Esophagus squamous epithelium (tissue), 5 donors: Measurements from ENCODE around the gene ITGB2. TPM values are rescaled to one million over a fixed set of nuclear protein-coding genes. Genes with fewer than 3 reads are reported as not detected.

Source experiments
- DNase-seq: peaks from one replicate; lab custom pipeline; 2025; lab: John Stamatoyannopoulos, UW
- H3K27ac ChIP-seq, 4 donors: fragments of 200-600 bp; sonication (generic); one replicate each; pipeline ENCODE4 v1.5.1; 2016 to 2019; ENCODE audit warnings: mild to moderate bottlenecking in 1 of 4
- H3K27me3 ChIP-seq, 4 donors: fragments of 200-600 bp; sonication (generic); 1 replicate in 3 of 4; 2 replicates in 1 of 4; pipeline versions ENCODE4 v1.5.1 to v1.6.0; 2017 to 2021; ENCODE audit warnings: antibody characterized with exemption in 1 of 4
- H3K36me3 ChIP-seq, 3 donors: fragments of 200-600 bp; sonication (generic); one replicate each; pipeline ENCODE4 v1.5.1; 2016 to 2019
- H3K4me1 ChIP-seq, 3 donors: fragments of 200-600 bp; sonication (generic); one replicate each; pipeline ENCODE4 v1.5.1; 2017 to 2019
- H3K4me3 ChIP-seq, 4 donors: fragments of 200-600 bp; sonication (generic); 1 replicate in 3 of 4; 2 replicates in 1 of 4; pipeline ENCODE4 v1.5.1; 2016 to 2019; ENCODE audit warnings: mild to moderate bottlenecking in 2 of 4, moderate library complexity in 1 of 4
- H3K9me3 ChIP-seq, 3 donors: fragments of 200-600 bp; sonication (generic); one replicate each; pipeline ENCODE4 v1.5.1; 2016 to 2019
- POLR2A ChIP-seq, 4 donors: fragments of 450-650 bp; IDR thresholded peaks; one replicate each; pipeline ENCODE4 v1.6.1; 2017; ENCODE audit warnings: antibody characterized with exemption in 4 of 4, mild to moderate bottlenecking in 4 of 4, moderate library complexity in 3 of 4
- WGBS, 2 donors: methylation state at CpG; one replicate each; pipeline ENCODE4 v1.1.5; 2018; 5-methylcytosine and 5-hydroxymethylcytosine counted together
- intact Hi-C: fragments of 100-400 bp; cut with DNase I; formaldehyde crosslinking; loops from one replicate; pipeline ENCODE4 v1.15.0; 2022
- total RNA-seq, 4 donors: library from RNA; depleted of rRNA; stranded (reverse); fragments of >200 nt; gene quantifications; one replicate each; pipeline ENCODE4 v1.1.0, GENCODE V29; 2016
- TF ChIP-seq, protein P1 (sequence below), 6 experiments: fragments of 450-650 bp in 4 of 6; fragments of 200-600 bp in 2 of 6; sonication (generic) in 2 of 6; IDR thresholded peaks; one replicate each; pipeline ENCODE4 v1.5.1; 2016 to 2019; ENCODE audit warnings: antibody characterized with exemption in 6 of 6, mild to moderate bottlenecking in 4 of 6, moderate library complexity in 4 of 6
- donor health status: DM: yes; HTN: yes; CAD: no.

The ITGB2 gene
- total RNA-seq, 4 donors from 2014 or later = 6.6 to 47.1 (median 18.5) TPM

DNA sequence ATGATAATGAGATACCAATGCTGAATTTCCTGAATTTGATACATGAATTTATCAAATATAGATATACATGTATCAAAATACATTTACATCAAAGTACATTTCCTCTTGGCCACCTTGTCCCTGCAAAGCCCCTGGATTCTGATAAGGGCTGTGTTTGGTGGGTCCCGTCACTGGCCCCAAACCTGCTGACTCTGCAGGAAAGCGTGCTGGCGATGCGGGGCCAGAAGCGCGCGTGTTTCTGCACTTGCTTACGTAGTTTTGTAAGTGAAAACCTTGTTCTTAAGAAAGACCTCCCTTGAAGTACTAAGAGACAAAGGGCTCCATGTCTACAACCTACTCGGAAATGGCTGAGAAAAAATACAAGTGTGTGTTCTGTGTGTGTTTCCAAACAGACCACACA, 11.0 kb downstream of the ITGB2 start:
- Histone ChIP-seq H3K27me3 (peaks cover 0 to 32% (median 0%) of the 10 kb centered on the region in 4 donors), H3K27ac (no peak overlapping the region), H3K9me3 (no peaks in the 10 kb centered on the region), H3K36me3 (no peaks in the 10 kb centered on the region), H3K4me3 (no peak overlapping the region), H3K4me1 (peaks cover 26 to 64% (median 39%) of the 10 kb centered on the region in 3 donors)
- no peak for DNase-seq
- intact Hi-C loops = no loop called here
- TF ChIP-seq, protein P1, sequence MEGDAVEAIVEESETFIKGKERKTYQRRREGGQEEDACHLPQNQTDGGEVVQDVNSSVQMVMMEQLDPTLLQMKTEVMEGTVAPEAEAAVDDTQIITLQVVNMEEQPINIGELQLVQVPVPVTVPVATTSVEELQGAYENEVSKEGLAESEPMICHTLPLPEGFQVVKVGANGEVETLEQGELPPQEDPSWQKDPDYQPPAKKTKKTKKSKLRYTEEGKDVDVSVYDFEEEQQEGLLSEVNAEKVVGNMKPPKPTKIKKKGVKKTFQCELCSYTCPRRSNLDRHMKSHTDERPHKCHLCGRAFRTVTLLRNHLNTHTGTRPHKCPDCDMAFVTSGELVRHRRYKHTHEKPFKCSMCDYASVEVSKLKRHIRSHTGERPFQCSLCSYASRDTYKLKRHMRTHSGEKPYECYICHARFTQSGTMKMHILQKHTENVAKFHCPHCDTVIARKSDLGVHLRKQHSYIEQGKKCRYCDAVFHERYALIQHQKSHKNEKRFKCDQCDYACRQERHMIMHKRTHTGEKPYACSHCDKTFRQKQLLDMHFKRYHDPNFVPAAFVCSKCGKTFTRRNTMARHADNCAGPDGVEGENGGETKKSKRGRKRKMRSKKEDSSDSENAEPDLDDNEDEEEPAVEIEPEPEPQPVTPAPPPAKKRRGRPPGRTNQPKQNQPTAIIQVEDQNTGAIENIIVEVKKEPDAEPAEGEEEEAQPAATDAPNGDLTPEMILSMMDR (IDR thresholded peaks at IDR 0.05) = no peak
- no peak for TF ChIP-seq POLR2A (IDR thresholded peaks at IDR 0.05)
- WGBS, 2 donors = 92 to 94% methylated on average over 8 to 9 of the region's 9 CpGs

DNA sequence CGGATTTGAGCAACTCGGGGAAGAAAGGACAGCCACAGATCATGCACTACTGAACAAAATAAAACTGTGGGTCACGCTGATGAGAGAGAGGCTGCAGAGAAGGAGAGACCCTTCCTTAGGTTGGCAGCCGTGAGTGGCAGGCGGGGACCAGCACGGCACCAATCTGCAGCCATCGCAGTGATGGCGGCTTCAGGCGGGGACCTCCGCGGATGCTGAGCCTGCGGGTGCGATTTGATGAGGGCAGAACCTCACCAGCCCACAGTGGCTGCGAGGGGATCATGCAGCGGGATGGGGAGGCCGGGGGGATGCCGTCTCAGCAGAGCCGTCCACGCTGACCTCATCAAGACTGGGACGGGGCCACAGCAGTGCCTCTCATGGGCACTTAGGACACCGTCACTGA, 11.8 kb downstream of the ITGB2 start:
- Histone ChIP-seq H3K4me3 (no peak overlapping the region), H3K27ac (peak overlapping the region in 2 of 4 donors; percentile 27 to 63), H3K36me3 (no peaks in the 10 kb centered on the region), H3K9me3 (no peaks in the 10 kb centered on the region), H3K4me1 (peaks cover 26 to 56% (median 39%) of the 10 kb centered on the region in 3 donors), H3K27me3 (peaks cover 0 to 32% (median 0%) of the 10 kb centered on the region in 4 donors)
- WGBS, 2 donors = 84 to 92% methylated on average over 12 to 20 of the region's 21 CpGs
- intact Hi-C loops = no loop called here
- DNase-seq = no peak
- TF ChIP-seq, protein P1 (IDR thresholded peaks at IDR 0.05) = no peak
- TF ChIP-seq POLR2A (IDR thresholded peaks at IDR 0.05) = no peak

GRCh38 chr21:44907966-44908895, 12.5 kb downstream of the ITGB2 start:
- no peak for DNase-seq
- peaks cover 24 to 50% (median 36%) of the 10 kb centered on the region in 3 donors for H3K4me1 ChIP-seq
- peaks cover 0 to 32% (median 0%) of the 10 kb centered on the region in 4 donors for H3K27me3 ChIP-seq
- peak overlapping the region in 1 of 4 donors; percentile 46 for H3K4me3 ChIP-seq
- no peaks in the 10 kb centered on the region for H3K36me3 ChIP-seq
- no peak for TF ChIP-seq POLR2A (IDR thresholded peaks at IDR 0.05)
- TF ChIP-seq, protein P1 (IDR thresholded peaks at IDR 0.05) = no peak
- WGBS, 2 donors = 43 to 56% methylated on average over 22 to 24 of the region's 25 CpGs
- H3K9me3 ChIP-seq = no peaks in the 10 kb centered on the region
- intact Hi-C loops = no loop called here
- H3K27ac ChIP-seq = peak overlapping the region in 3 of 4 donors; percentile 1 to 63 (median 47)

DNA sequence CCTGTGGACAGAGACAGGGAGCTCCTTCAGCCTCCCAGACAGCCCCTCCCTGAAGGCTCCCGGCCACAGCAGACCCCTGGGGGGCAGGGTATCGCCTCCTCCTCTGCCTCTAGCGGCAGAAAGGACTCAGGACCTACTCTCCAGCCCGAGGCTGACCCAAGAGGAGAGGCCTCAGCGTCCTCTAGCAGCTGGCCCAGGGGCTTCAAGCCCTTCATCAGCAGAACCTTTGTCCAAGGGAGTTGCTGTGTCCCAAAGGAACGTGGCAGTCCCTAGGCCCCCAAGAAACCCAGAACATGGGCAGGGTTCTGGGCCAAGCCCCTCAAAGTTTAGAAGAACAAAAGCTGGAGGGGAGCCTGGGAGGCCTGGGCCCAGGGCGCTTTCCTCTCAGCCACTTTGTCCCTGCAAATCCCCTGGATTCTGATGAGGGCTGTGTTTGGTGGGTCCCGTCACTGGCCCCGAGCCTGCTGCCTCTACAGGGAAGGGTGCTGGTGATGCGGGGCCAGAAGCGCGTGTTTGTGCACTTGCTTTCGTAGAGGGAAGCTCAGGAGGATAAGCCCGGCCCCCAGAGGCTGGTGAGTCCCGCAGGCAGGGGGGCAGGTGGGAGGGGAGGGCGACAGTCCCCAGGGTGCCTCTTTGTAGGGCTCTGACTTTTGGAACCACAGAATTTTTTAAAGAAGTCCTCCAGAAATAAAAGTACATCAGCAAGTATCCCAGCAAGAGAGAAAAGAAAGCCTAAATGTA, 13.3 kb downstream of the ITGB2 start:
- Histone ChIP-seq H3K4me1 (peaks cover 22 to 44% (median 31%) of the 10 kb centered on the region in 3 donors), H3K9me3 (no peaks in the 10 kb centered on the region), H3K4me3 (peak overlapping the region in 1 of 4 donors; percentile 46), H3K27me3 (peaks cover 0 to 32% (median 0%) of the 10 kb centered on the region in 4 donors), H3K27ac (peak overlapping the region in 3 of 4 donors; percentile 1 to 63 (median 47)), H3K36me3 (no peaks in the 10 kb centered on the region)
- TF ChIP-seq POLR2A (IDR thresholded peaks at IDR 0.05) = no peak
- TF ChIP-seq, protein P1 (IDR thresholded peaks at IDR 0.05) = no peak
- intact Hi-C loops = no loop called here
- 100% methylated on average over 1 of the region's 16 CpGs; no CpG with 5 or more reads in 1 of the 2 donors for WGBS, 2 donors
- DNase-seq = no peak
